K562 (cell line): ENCODE results near the gene MXRA7. TPM values are rescaled to one million over a fixed set of nuclear protein-coding genes. Genes with fewer than 3 reads are reported as not detected.

Source experiments
- BCOR ChIP-seq: fragments of 450-650 bp; IDR thresholded peaks from 2 replicates; pipeline ENCODE4 v1.6.1; 2016
- BRCA1 ChIP-seq, 2 experiments: fragments of 450-650 bp in 1 of 2; sonication (generic) in 1 of 2; formaldehyde crosslinking in 1 of 2; IDR thresholded peaks; 2 replicates each; pipeline versions ENCODE4 v1.5.0 to v1.6.1; 2017 to 2020; ENCODE audit warnings: mild to moderate bottlenecking in 1 of 2, missing genetic modification reagents in 1 of 2
- CBX8 ChIP-seq: fragments of 200-600 bp; sonication (generic); IDR thresholded peaks from 2 replicates; pipeline ENCODE4 v1.6.1; 2012; ENCODE audit warnings: borderline replicate concordance, mixed run types, low read depth, mild to moderate bottlenecking, moderate library complexity, mixed read lengths, low read length, control low read depth, inconsistent platforms; ENCODE audit not compliant: poor library complexity, severe bottlenecking; ENCODE audit errors: extremely low read depth
- DPF2 ChIP-seq: fragments of 450-650 bp; IDR thresholded peaks from 2 replicates; pipeline ENCODE4 v1.6.1; 2016
- ELF2 ChIP-seq: fragments of 250-450 bp; sonication (Bioruptor Pico); IDR thresholded peaks from 2 replicates; pipeline ENCODE4 v1.5.0; 2021; ENCODE audit warnings: mild to moderate bottlenecking
- ELF4 ChIP-seq: fragments of 450-650 bp; formaldehyde crosslinking; IDR thresholded peaks from 2 replicates; pipeline ENCODE4 v1.4.0; 2022; ENCODE audit warnings: missing genetic modification characterization
- EP300 ChIP-seq: IDR thresholded peaks from 2 replicates; pipeline ENCODE4 v1.6.1; 2012; ENCODE audit warnings: low read length, improper control_type of control experiment
- POLR2G ChIP-seq: fragments of 200-400 bp; formaldehyde crosslinking; IDR thresholded peaks from 2 replicates; pipeline ENCODE4 v1.6.1; 2017; ENCODE audit warnings: low read depth, mild to moderate bottlenecking, antibody characterized with exemption, low read length, moderate library complexity
- RBM25 ChIP-seq: fragments of 200-400 bp; formaldehyde crosslinking; IDR thresholded peaks from 2 replicates; pipeline ENCODE4 v1.6.1; 2018; ENCODE audit warnings: low read length, low read depth, moderate library complexity; ENCODE audit not compliant: severe bottlenecking
- RFX1 ChIP-seq: fragments of 450-650 bp; IDR thresholded peaks from 2 replicates; pipeline ENCODE4 v1.6.1; 2016; ENCODE audit warnings: mild to moderate bottlenecking, moderate library complexity
- SETDB1 ChIP-seq: IDR thresholded peaks from one replicate; pipeline ENCODE4 v1.6.1; 2012; ENCODE audit warnings: low read length, control low read depth, inconsistent platforms
- polyA plus RNA-seq, 8 experiments: library from polyadenylated mRNA; depleted of rRNA in 4 of 8; stranded (reverse) in 5 of 8; unstranded in 3 of 8; fragments of >200 nt; fragmentation: Nextera tagmentation in 2 of 8; fragmentation: Illumina TruSeq in 1 of 8; extraction: Ambion mirVana in 2 of 8; extraction: Trizol in 1 of 8; gene quantifications; 2 replicates each; pipeline versions ENCODE4 v1.2.1 to v1.2.3, GENCODE V29; 2011 to 2014; ENCODE audit warnings: inconsistent platforms in 1 of 8, missing spikeins in 1 of 8
- total RNA-seq, 7 experiments: library from RNA; depleted of rRNA in 6 of 7; stranded (reverse); fragments of >200 nt in 6 of 7; fragmentation: Illumina TruSeq in 2 of 7; extraction: Trizol in 2 of 7; gene quantifications; 2 replicates each; pipeline versions ENCODE4 v1.2.1 to v1.2.3, GENCODE V29; 2011 to 2021; ENCODE audit warnings: low replicate concordance in 1 of 7
- TF ChIP-seq, protein P1 (sequence below): sonication (generic); formaldehyde crosslinking; IDR thresholded peaks from 2 replicates; pipeline ENCODE4 v1.8.0; 2022; ENCODE audit warnings: mild to moderate bottlenecking, low read depth, missing genetic modification reagents
- TF ChIP-seq, protein P2 (sequence below): fragments of 450-650 bp; formaldehyde crosslinking; IDR thresholded peaks from 2 replicates; pipeline ENCODE4 v1.4.0; 2020; ENCODE audit warnings: mild to moderate bottlenecking, moderate library complexity
- TF ChIP-seq, protein P3 (sequence below): sonication (generic); IDR thresholded peaks from 2 replicates; pipeline ENCODE4 v1.6.1; 2016
- TF ChIP-seq, protein P4 (sequence below), 2 experiments: fragments of 200-800 bp in 1 of 2; sonication (Bioruptor generic) in 1 of 2; sonication (generic) in 1 of 2; formaldehyde crosslinking in 1 of 2; IDR thresholded peaks in 1 of 2; conservative IDR thresholded peaks in 1 of 2; 2 replicates each; pipeline versions ENCODE4 v1.5.0 to v1.6.1; 2016 to 2020; ENCODE audit warnings: missing compliant biosample characterization in 1 of 2, missing genetic modification characterization in 1 of 2, missing genetic modification reagents in 1 of 2
- TF ChIP-seq, protein P5 (sequence below): fragments of 450-650 bp; conservative IDR thresholded peaks from 2 replicates; pipeline ENCODE4 v1.6.1; 2016; ENCODE audit warnings: missing genetic modification characterization, low read depth, mild to moderate bottlenecking, missing compliant biosample characterization, moderate library complexity
- TF ChIP-seq, protein P6 (sequence below): sonication (generic); formaldehyde crosslinking; IDR thresholded peaks from 2 replicates; pipeline ENCODE4 v1.8.1; 2023; ENCODE audit warnings: mild to moderate bottlenecking, missing genetic modification reagents
- TF ChIP-seq, protein P7 (sequence below): sonication (generic); formaldehyde crosslinking; IDR thresholded peaks from 2 replicates; pipeline ENCODE4 v1.8.0; 2023; ENCODE audit warnings: mild to moderate bottlenecking, missing genetic modification reagents

The MXRA7 gene
- total and polyA plus RNA-seq, 9 of the 15 experiments (the other 6 are each of a cell fraction or from before 2014, with no cell fraction given): 2.6 to 38.4 (median 14.3) TPM

DNA sequence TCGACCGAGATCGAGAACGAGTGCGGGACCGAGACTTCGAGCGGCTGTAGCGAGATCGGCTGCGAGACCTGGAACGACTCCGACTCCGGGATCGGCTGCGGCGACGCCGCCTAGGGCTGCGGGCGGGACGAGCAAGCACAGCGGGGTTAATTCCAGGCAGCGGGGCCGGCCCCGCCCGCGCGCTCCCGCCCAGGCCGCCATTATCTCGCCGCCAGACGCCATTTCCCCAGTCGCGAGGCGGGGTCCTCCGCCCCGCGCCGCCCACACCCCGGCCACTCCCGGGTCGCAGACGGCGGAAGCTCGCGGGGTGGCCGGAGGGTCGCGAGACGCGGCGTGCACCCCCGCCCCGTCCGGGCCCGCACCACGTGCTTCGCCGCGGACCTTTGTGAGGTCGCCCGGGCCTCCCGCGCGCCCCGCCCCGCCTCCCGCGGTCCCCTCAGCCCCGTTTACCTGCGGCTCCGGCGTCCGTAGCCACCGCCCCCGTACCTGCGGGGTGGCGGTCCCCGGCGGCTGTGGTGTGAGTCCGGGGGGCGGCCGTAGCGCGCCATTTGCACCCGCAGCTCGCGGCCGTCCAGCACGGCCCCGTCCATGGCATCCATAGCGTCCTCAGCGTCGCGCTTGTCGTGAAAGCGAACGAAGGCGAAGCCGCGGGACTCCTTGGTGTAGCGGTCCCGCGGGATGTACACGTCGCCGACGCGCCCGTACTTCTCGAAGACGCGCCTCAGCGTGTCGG lies 25.8 kb upstream of the MXRA7 start (continued):
- TF ChIP-seq, protein P1, sequence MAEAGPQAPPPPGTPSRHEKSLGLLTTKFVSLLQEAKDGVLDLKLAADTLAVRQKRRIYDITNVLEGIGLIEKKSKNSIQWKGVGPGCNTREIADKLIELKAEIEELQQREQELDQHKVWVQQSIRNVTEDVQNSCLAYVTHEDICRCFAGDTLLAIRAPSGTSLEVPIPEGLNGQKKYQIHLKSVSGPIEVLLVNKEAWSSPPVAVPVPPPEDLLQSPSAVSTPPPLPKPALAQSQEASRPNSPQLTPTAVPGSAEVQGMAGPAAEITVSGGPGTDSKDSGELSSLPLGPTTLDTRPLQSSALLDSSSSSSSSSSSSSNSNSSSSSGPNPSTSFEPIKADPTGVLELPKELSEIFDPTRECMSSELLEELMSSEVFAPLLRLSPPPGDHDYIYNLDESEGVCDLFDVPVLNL (CRISPR knock-in tag): peak; percentile 70
- TF ChIP-seq, protein P2, sequence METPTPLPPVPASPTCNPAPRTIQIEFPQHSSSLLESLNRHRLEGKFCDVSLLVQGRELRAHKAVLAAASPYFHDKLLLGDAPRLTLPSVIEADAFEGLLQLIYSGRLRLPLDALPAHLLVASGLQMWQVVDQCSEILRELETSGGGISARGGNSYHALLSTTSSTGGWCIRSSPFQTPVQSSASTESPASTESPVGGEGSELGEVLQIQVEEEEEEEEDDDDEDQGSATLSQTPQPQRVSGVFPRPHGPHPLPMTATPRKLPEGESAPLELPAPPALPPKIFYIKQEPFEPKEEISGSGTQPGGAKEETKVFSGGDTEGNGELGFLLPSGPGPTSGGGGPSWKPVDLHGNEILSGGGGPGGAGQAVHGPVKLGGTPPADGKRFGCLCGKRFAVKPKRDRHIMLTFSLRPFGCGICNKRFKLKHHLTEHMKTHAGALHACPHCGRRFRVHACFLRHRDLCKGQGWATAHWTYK (CRISPR knock-in tag): no peak; the same call in 1 of the 2 replicates
- TF ChIP-seq, protein P3, sequence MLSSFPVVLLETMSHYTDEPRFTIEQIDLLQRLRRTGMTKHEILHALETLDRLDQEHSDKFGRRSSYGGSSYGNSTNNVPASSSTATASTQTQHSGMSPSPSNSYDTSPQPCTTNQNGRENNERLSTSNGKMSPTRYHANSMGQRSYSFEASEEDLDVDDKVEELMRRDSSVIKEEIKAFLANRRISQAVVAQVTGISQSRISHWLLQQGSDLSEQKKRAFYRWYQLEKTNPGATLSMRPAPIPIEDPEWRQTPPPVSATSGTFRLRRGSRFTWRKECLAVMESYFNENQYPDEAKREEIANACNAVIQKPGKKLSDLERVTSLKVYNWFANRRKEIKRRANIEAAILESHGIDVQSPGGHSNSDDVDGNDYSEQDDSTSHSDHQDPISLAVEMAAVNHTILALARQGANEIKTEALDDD: no peak
- TF ChIP-seq RFX1 (no peak), ELF4 (CRISPR knock-in tag) (peak; percentile 73; the same call in 1 of the 2 replicates), RBM25 (peak; percentile 59), CBX8 (no peak), DPF2 (no peak), SETDB1 (no peak), ELF2 (CRISPR knock-in tag) (no peak), BCOR (no peak), EP300 (no peak), POLR2G (peak; percentile 96), BRCA1 (IDR thresholded peaks at IDR 0.05) (no peak), BRCA1 (CRISPR knock-in tag; IDR thresholded peaks at IDR 0.05) (peak; percentile 77; the same call in 1 of the 2 replicates)
- TF ChIP-seq, protein P4, sequence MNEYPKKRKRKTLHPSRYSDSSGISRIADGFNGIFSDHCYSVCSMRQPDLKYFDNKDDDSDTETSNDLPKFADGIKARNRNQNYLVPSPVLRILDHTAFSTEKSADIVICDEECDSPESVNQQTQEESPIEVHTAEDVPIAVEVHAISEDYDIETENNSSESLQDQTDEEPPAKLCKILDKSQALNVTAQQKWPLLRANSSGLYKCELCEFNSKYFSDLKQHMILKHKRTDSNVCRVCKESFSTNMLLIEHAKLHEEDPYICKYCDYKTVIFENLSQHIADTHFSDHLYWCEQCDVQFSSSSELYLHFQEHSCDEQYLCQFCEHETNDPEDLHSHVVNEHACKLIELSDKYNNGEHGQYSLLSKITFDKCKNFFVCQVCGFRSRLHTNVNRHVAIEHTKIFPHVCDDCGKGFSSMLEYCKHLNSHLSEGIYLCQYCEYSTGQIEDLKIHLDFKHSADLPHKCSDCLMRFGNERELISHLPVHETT (CRISPR knock-in tag; conservative IDR thresholded peaks at IDR 0.05 in 1 of 2, IDR thresholded peaks at IDR 0.05 in 1 of 2): peak in 1 of 2 experiments; percentile 88; a peak in 2 of 4 replicates
- TF ChIP-seq, protein P5, sequence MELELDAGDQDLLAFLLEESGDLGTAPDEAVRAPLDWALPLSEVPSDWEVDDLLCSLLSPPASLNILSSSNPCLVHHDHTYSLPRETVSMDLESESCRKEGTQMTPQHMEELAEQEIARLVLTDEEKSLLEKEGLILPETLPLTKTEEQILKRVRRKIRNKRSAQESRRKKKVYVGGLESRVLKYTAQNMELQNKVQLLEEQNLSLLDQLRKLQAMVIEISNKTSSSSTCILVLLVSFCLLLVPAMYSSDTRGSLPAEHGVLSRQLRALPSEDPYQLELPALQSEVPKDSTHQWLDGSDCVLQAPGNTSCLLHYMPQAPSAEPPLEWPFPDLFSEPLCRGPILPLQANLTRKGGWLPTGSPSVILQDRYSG (tag): no peak
- TF ChIP-seq, protein P6, sequence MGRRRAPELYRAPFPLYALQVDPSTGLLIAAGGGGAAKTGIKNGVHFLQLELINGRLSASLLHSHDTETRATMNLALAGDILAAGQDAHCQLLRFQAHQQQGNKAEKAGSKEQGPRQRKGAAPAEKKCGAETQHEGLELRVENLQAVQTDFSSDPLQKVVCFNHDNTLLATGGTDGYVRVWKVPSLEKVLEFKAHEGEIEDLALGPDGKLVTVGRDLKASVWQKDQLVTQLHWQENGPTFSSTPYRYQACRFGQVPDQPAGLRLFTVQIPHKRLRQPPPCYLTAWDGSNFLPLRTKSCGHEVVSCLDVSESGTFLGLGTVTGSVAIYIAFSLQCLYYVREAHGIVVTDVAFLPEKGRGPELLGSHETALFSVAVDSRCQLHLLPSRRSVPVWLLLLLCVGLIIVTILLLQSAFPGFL (CRISPR knock-in tag): peak; percentile 18; the same call in 1 of the 2 replicates
- TF ChIP-seq, protein P7, sequence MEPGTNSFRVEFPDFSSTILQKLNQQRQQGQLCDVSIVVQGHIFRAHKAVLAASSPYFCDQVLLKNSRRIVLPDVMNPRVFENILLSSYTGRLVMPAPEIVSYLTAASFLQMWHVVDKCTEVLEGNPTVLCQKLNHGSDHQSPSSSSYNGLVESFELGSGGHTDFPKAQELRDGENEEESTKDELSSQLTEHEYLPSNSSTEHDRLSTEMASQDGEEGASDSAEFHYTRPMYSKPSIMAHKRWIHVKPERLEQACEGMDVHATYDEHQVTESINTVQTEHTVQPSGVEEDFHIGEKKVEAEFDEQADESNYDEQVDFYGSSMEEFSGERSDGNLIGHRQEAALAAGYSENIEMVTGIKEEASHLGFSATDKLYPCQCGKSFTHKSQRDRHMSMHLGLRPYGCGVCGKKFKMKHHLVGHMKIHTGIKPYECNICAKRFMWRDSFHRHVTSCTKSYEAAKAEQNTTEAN (CRISPR knock-in tag): no peak; the same call in 1 of the 2 replicates
